B cell (primary cell): ENCODE results near the gene OCIAD2. TPM values are rescaled to one million over a fixed set of nuclear protein-coding genes. Genes with fewer than 3 reads are reported as not detected.

Source experiments
- ATAC-seq: fragments of 200-7000 bp; cut with Tn5 transposase; one replicate; pipeline ENCODE4 v1.10.0; 2021; ENCODE audit warnings: low read depth, mild to moderate bottlenecking, moderate number of reproducible peaks, moderate library complexity
- CTCF ChIA-PET: fragments of 350-600 bp; sonication (Branson Sonifier 250); formaldehyde crosslinking; loops from one replicate; lab custom pipeline; 2021; ENCODE audit warnings: antibody characterized with exemption, inconsistent platforms; lab: Charles Lee
- POLR2A ChIA-PET: fragments of 350-600 bp; sonication (Branson Sonifier 250); formaldehyde crosslinking; loops from one replicate; lab custom pipeline; 2021; ENCODE audit warnings: antibody characterized with exemption; lab: Charles Lee
- DNase-seq: peaks from one replicate; pipeline ENCODE4 v3.0.0; 2013
- H2AFZ ChIP-seq: 2 replicates; pipeline ENCODE4 v1.6.1; 2012; ENCODE audit warnings: mild to moderate bottlenecking, low read depth, low read length; ENCODE audit not compliant: insufficient read depth, poor library complexity, severe bottlenecking
- H3K27ac ChIP-seq, 2 donors: 1 replicate in 1 of 2; 2 replicates in 1 of 2; pipeline ENCODE4 v1.5.1; 2012 to 2013; ENCODE audit warnings: low read length in 2 of 2, mild to moderate bottlenecking in 2 of 2, moderate library complexity in 1 of 2
- H3K27me3 ChIP-seq, 4 experiments: fragments of 200-600 bp in 1 of 4; sonication (generic) in 1 of 4; replicated peaks in 1 of 4; 1 replicate in 2 of 4; 2 replicates in 2 of 4; pipeline versions ENCODE4 v1.6.1 to v1.7.0; 2013 to 2016; ENCODE audit warnings: low read length in 3 of 4, mild to moderate bottlenecking in 2 of 4, mixed read lengths in 1 of 4, moderate library complexity in 1 of 4; ENCODE audit not compliant: insufficient read depth in 4 of 4, control insufficient read depth in 3 of 4; ENCODE audit errors: control extremely low read depth in 1 of 4
- H3K36me3 ChIP-seq, 2 experiments: replicated peaks in 1 of 2; 1 replicate in 1 of 2; 2 replicates in 1 of 2; pipeline versions ENCODE4 v1.6.1 to v1.7.1; 2013; ENCODE audit warnings: low read length in 1 of 2; ENCODE audit not compliant: insufficient read depth in 2 of 2, control insufficient read depth in 1 of 2; ENCODE audit errors: control extremely low read depth in 1 of 2, extremely low read depth in 1 of 2
- H3K4me1 ChIP-seq, 2 donors: fragments of 200-600 bp in 1 of 2; sonication (generic) in 1 of 2; 1 replicate in 1 of 2; 2 replicates in 1 of 2; pipeline versions ENCODE4 v1.5.1 to v1.6.1; 2013 to 2017; ENCODE audit warnings: low read length in 2 of 2; ENCODE audit not compliant: control insufficient read depth in 2 of 2, insufficient read depth in 2 of 2
- H3K4me2 ChIP-seq: replicated peaks from 2 replicates; pipeline ENCODE3; 2012; ENCODE audit warnings: mild to moderate bottlenecking, low read depth, low read length; ENCODE audit not compliant: poor library complexity, severe bottlenecking
- H3K4me3 ChIP-seq, 5 experiments: fragments of 200-600 bp in 1 of 5; sonication (generic) in 1 of 5; 1 replicate in 3 of 5; 2 replicates in 2 of 5; pipeline versions ENCODE4 v1.5.1 to v1.7.0; 2011 to 2016; ENCODE audit warnings: low read length in 4 of 5, mild to moderate bottlenecking in 4 of 5, low read depth in 2 of 5, control low read depth in 1 of 5, moderate library complexity in 1 of 5; ENCODE audit not compliant: insufficient read depth in 1 of 5; ENCODE audit errors: control extremely low read depth in 1 of 5, extremely low read depth in 1 of 5
- H3K79me2 ChIP-seq: fragments of 200-600 bp; sonication (generic); one replicate; pipeline ENCODE4 v1.6.0; 2016; ENCODE audit warnings: low read length; ENCODE audit not compliant: control insufficient read depth, insufficient read depth
- H3K9ac ChIP-seq: fragments of 200-600 bp; sonication (generic); 2 replicates; pipeline ENCODE4 v1.6.1; 2017; ENCODE audit warnings: mild to moderate bottlenecking, low read length, moderate library complexity
- H3K9me3 ChIP-seq, 3 donors: one replicate each; pipeline versions ENCODE4 v1.6.1 to v1.7.1; 2013; ENCODE audit warnings: low read length in 2 of 3; ENCODE audit not compliant: control insufficient read depth in 2 of 3, insufficient read depth in 1 of 3; ENCODE audit errors: control extremely low read depth in 1 of 3
- H4K20me1 ChIP-seq: 2 replicates; pipeline ENCODE4 v1.6.0; 2012; ENCODE audit warnings: mild to moderate bottlenecking, low read length; ENCODE audit not compliant: insufficient read depth, control insufficient read depth, poor library complexity, severe bottlenecking
- H3K27ac Mint-ChIP-seq: one replicate; pipeline ENCODE4 v1.8.0; 2021; ENCODE audit warnings: mixed read lengths
- H3K27me3 Mint-ChIP-seq: one replicate; pipeline ENCODE4 v1.8.0; 2021; ENCODE audit warnings: mixed read lengths
- H3K4me1 Mint-ChIP-seq: one replicate; pipeline ENCODE4 v1.8.0; 2021; ENCODE audit warnings: mixed read lengths
- H3K4me3 Mint-ChIP-seq: one replicate; pipeline ENCODE4 v1.8.0; 2021; ENCODE audit warnings: mixed read lengths
- H3K9me3 Mint-ChIP-seq: one replicate; pipeline ENCODE4 v1.8.0; 2022; ENCODE audit warnings: mixed read lengths; ENCODE audit not compliant: insufficient read depth
- EZH2 ChIP-seq: IDR thresholded peaks from 2 replicates; pipeline ENCODE4 v1.6.1; 2012; ENCODE audit warnings: borderline replicate concordance, low read depth, mild to moderate bottlenecking, moderate library complexity, low read length; ENCODE audit not compliant: insufficient read depth, poor library complexity, severe bottlenecking
- WGBS: methylation state at CpG from one replicate; pipeline ENCODE4 v1.1.5; 2013; ENCODE audit warnings: missing lambda C conversion rate; ENCODE audit not compliant: insufficient coverage; 5-methylcytosine and 5-hydroxymethylcytosine counted together
- intact Hi-C: fragments of 100-400 bp; cut with micrococcal nuclease; formaldehyde crosslinking; loops from one replicate; pipeline ENCODE4 v1.10.0; 2022
- polyA plus RNA-seq: library from polyadenylated mRNA; depleted of rRNA; stranded (reverse); fragments of >200 nt; gene quantifications from 2 replicates; pipeline ENCODE4 v1.2.3, GENCODE V29; 2012
- total RNA-seq, 2 donors: library from RNA; stranded (reverse); fragments of 120-200 nt in 1 of 2; gene quantifications; 1 replicate in 1 of 2; 2 replicates in 1 of 2; pipeline versions ENCODE4 v1.2.3 to v1.2.4, GENCODE V29; 2013 to 2022
- TF ChIP-seq, protein P1 (sequence below): fragments of 200-600 bp; IDR thresholded peaks from one replicate; pipeline ENCODE4 v1.8.0; 2022; ENCODE audit warnings: antibody characterized with exemption, mild to moderate bottlenecking

OCIAD2 gene
- total and polyA plus RNA-seq, 2 donors (not counting 1 experiment from before 2014, with no cell fraction given): 39.3 to 47.9 TPM

GRCh38 chr4:48862661-48863060, 43.9 kb downstream of the OCIAD2 start:
- intact Hi-C loops: no loop called here
- DNase-seq (no peak), ATAC-seq (no peak)
- Histone ChIP-seq H3K9ac (no peak overlapping the region), H4K20me1 (no peaks in the 10 kb centered on the region), H3K4me1 (no peaks in the 10 kb centered on the region), H2AFZ (no peak overlapping the region), H3K27ac (no peak overlapping the region), H3K9me3 (peaks cover 0 to 4% (median 1%) of the 10 kb centered on the region in 3 donors), H3K27me3 (no peaks in the 10 kb centered on the region), H3K79me2 (no peaks in the 10 kb centered on the region), H3K4me3 (no peak overlapping the region), H3K4me2 (no peak overlapping the region), H3K36me3 (peaks cover 9 to 23% of the 10 kb centered on the region in 2 experiments)
- peaks cover 7% of the 10 kb centered on the region for H3K9me3 Mint-ChIP-seq
- no peak for TF ChIP-seq EZH2
- TF ChIP-seq, protein P1, sequence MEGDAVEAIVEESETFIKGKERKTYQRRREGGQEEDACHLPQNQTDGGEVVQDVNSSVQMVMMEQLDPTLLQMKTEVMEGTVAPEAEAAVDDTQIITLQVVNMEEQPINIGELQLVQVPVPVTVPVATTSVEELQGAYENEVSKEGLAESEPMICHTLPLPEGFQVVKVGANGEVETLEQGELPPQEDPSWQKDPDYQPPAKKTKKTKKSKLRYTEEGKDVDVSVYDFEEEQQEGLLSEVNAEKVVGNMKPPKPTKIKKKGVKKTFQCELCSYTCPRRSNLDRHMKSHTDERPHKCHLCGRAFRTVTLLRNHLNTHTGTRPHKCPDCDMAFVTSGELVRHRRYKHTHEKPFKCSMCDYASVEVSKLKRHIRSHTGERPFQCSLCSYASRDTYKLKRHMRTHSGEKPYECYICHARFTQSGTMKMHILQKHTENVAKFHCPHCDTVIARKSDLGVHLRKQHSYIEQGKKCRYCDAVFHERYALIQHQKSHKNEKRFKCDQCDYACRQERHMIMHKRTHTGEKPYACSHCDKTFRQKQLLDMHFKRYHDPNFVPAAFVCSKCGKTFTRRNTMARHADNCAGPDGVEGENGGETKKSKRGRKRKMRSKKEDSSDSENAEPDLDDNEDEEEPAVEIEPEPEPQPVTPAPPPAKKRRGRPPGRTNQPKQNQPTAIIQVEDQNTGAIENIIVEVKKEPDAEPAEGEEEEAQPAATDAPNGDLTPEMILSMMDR: no peak
- no peaks in the 10 kb centered on the region for H3K4me1 Mint-ChIP-seq
- WGBS: 80% methylated on average over 1 of the region's 1 CpG
- no peak overlapping the region for H3K27ac Mint-ChIP-seq
- H3K27me3 Mint-ChIP-seq: no peaks in the 10 kb centered on the region
- POLR2A ChIA-PET: no interaction called here
- CTCF ChIA-PET: no interaction called here
- H3K4me3 Mint-ChIP-seq: no peak overlapping the region

GRCh38 chr4:48862038-48862437, 44.5 kb downstream of the OCIAD2 start:
- Histone ChIP-seq H3K79me2 (no peaks in the 10 kb centered on the region), H3K4me1 (no peaks in the 10 kb centered on the region), H3K27ac (no peak overlapping the region), H3K9me3 (peaks cover 0 to 4% (median 1%) of the 10 kb centered on the region in 3 donors), H3K27me3 (no peaks in the 10 kb centered on the region), H4K20me1 (no peaks in the 10 kb centered on the region), H3K9ac (no peak overlapping the region), H3K4me3 (no peak overlapping the region), H3K4me2 (no peak overlapping the region), H2AFZ (no peak overlapping the region), H3K36me3 (peaks cover 9 to 28% of the 10 kb centered on the region in 2 experiments)
- no peak for TF ChIP-seq EZH2
- TF ChIP-seq, protein P1: no peak
- H3K9me3 Mint-ChIP-seq: peaks cover 7% of the 10 kb centered on the region
- no peak for ATAC-seq
- DNase-seq: no peak
- ChIA-PET POLR2A (no interaction called here), CTCF (no interaction called here)
- intact Hi-C loops: no loop called here
- H3K4me1 Mint-ChIP-seq: no peaks in the 10 kb centered on the region
- no peak overlapping the region for H3K27ac Mint-ChIP-seq
- no CpG with 5 or more reads among the region's 3 CpGs for WGBS
- no peaks in the 10 kb centered on the region for H3K27me3 Mint-ChIP-seq
- no peak overlapping the region for H3K4me3 Mint-ChIP-seq
